ENCODE measurements around the gene MAVS. TPM values are rescaled to one million over a fixed set of nuclear protein-coding genes. Genes with fewer than 3 reads are reported as not detected.

Gene MAVS
- total and polyA plus RNA-seq, 4 experiments from 2014 or later: 1.2 to 49.3 (median 26.8) TPM

- Mint-ChIP-seq H3K27ac (peak within 1 kb of the TSS; percentile 96 to 99 (median 99)), H3K4me3 (peak within 1 kb of the TSS; percentile 83 to 94 (median 91)), H3K36me3 (peaks cover 9 to 23% of the 10 kb centered on the region in 2 donors), H3K9me3 (no peaks in the 10 kb centered on the region), H3K27me3 (no peaks in the 10 kb centered on the region), H3K4me1 (peaks cover 30 to 66% (median 50%) of the 10 kb centered on the region in 4 donors)
- ChIA-PET POLR2A (ENCODE audit: partially characterized antibody) (interaction anchor here (0.5 to 6.1 kb wide), 16 partner anchors 10 to 265 kb away, joined by 3 to 180 read pairs (median 6); partner anchors contain the start of genes ADISSP, CENPB, MAVS and SPEF1), CTCF (ENCODE audit: partially characterized antibody) (interaction anchor here (0.7 to 3.4 kb wide), 16 partner anchors 10 to 270 kb away, joined by 3 to 33 read pairs (median 6); partner anchors contain the start of genes ADISSP and CDC25B)
- H3K9me3 ChIP-seq (ENCODE audit: control insufficient read depth in 1 of 2, low read length in 2 of 2): no peaks in the 10 kb centered on the region
- peak within 1 kb of the TSS; percentile 78 to 88 for H3K4me3 ChIP-seq (ENCODE audit: low read length in 2 of 2)
- intact Hi-C loops (cut with micrococcal nuclease): loop anchor here (1.0 to 10.0 kb wide), 8 partner anchors 9 to 265 kb away; partner anchors contain the start of genes CDC25B, CENPB and MAVS
- H3K27me3 ChIP-seq (ENCODE audit: insufficient read depth, low read length): no peaks in the 10 kb centered on the region
- H3K4me1 ChIP-seq (ENCODE audit: insufficient read depth, low read length): peaks cover 53% of the 10 kb centered on the region
- peak; percentile 90 to 97 (median 91) for DNase-seq
- H3K27ac ChIP-seq (ENCODE audit: low read depth, low read length): peak within 1 kb of the TSS; percentile 99
- peaks cover 15% of the 10 kb centered on the region for H3K36me3 ChIP-seq (ENCODE audit: insufficient read depth, low read length)
Measured at GRCh38 chr20:3820048-3820900, 26.4 kb upstream of the MAVS start, which contains the start of gene AP5S1. TSS of gene AP5S1 (plus strand) at chr20:3820547. CDS start at chr20:3822118, 1,571 bp downstream.

- Histone ChIP-seq H3K4me3 (ENCODE audit: low read length in 2 of 2) (peak overlapping the region; percentile 78 to 88), H3K36me3 (ENCODE audit: insufficient read depth, low read length) (peaks cover 19% of the 10 kb centered on the region), H3K4me1 (ENCODE audit: insufficient read depth, low read length) (peaks cover 44% of the 10 kb centered on the region), H3K27ac (ENCODE audit: low read depth, low read length) (peak overlapping the region; percentile 99), H3K9me3 (ENCODE audit: control insufficient read depth in 1 of 2, low read length in 2 of 2) (no peaks in the 10 kb centered on the region), H3K27me3 (ENCODE audit: insufficient read depth, low read length) (no peaks in the 10 kb centered on the region)
- peaks cover 11 to 30% of the 10 kb centered on the region in 2 donors for H3K36me3 Mint-ChIP-seq
- DNase-seq: no peak
- POLR2A ChIA-PET (ENCODE audit: partially characterized antibody): interaction anchor here (0.5 to 6.1 kb wide), 17 partner anchors 9 to 264 kb away, joined by 3 to 180 read pairs (median 6); partner anchors contain the start of genes ADISSP, CENPB, MAVS and SPEF1
- CTCF ChIA-PET (ENCODE audit: partially characterized antibody): interaction anchor here (0.7 to 3.4 kb wide), 16 partner anchors 9 to 270 kb away, joined by 3 to 33 read pairs (median 6); partner anchors contain the start of genes ADISSP and CDC25B
- no peaks in the 10 kb centered on the region for H3K9me3 Mint-ChIP-seq
- peaks cover 24 to 58% (median 42%) of the 10 kb centered on the region in 4 donors for H3K4me1 Mint-ChIP-seq
- no peaks in the 10 kb centered on the region for H3K27me3 Mint-ChIP-seq
- peak overlapping the region; percentile 96 to 99 (median 99) for H3K27ac Mint-ChIP-seq
- peak overlapping the region; percentile 83 to 94 (median 91) for H3K4me3 Mint-ChIP-seq
- intact Hi-C loops (cut with micrococcal nuclease): loop anchor here (1.0 to 10.0 kb wide), 8 partner anchors 10 to 264 kb away; partner anchors contain the start of genes CDC25B, CENPB and MAVS
Measured at GRCh38 chr20:3820901-3821727, 25.5 kb upstream of the MAVS start.

DNA sequence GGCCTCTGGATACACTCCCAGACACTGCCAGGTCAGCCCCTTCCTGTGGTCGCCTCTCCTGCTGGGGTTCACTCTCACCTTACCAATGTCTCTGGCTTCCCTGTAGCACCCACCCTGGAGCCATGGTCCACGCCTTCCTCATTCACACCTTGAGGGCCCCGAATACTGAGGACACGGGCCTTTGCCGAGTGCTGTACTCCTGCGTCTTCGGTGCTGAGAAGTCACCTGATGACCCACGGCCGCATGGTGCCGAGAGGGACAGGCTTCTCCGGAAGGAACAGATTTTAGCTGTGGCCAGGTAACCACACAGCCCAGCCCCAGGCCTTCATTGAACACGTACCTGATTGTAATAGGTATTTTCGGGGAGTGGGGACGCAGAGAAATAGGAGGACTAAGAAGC lies 24.6 kb upstream of the MAVS start:
- no peak overlapping the region for H3K4me3 ChIP-seq (ENCODE audit: low read length in 2 of 2)
- H3K9me3 Mint-ChIP-seq: no peaks in the 10 kb centered on the region
- H3K27ac ChIP-seq (ENCODE audit: low read depth, low read length): no peak overlapping the region
- no peak for DNase-seq
- H3K27ac Mint-ChIP-seq: peak overlapping the region in 6 of 7 donors; percentile 96 to 99 (median 99)
- peaks cover 18 to 49% (median 35%) of the 10 kb centered on the region in 4 donors for H3K4me1 Mint-ChIP-seq
- H3K27me3 ChIP-seq (ENCODE audit: insufficient read depth, low read length): no peaks in the 10 kb centered on the region
- CTCF ChIA-PET (ENCODE audit: partially characterized antibody): interaction anchor here (1.6 to 2.4 kb wide), 4 partner anchors 23 to 54 kb away, joined by 6 to 33 read pairs (median 14); partner anchors contain the start of genes ADISSP and CDC25B
- no peaks in the 10 kb centered on the region for H3K9me3 ChIP-seq (ENCODE audit: control insufficient read depth in 1 of 2, low read length in 2 of 2)
- POLR2A ChIA-PET (ENCODE audit: partially characterized antibody): interaction anchor here (1.5 to 6.1 kb wide), 5 partner anchors 34 to 216 kb away, joined by 3 to 180 read pairs (median 19); partner anchors contain the start of genes ADISSP, CENPB and SPEF1
- H3K27me3 Mint-ChIP-seq: no peaks in the 10 kb centered on the region
- peaks cover 11 to 34% of the 10 kb centered on the region in 2 donors for H3K36me3 Mint-ChIP-seq
- peaks cover 37% of the 10 kb centered on the region for H3K4me1 ChIP-seq (ENCODE audit: insufficient read depth, low read length)
- intact Hi-C loops (cut with micrococcal nuclease): loop anchor here (2.0 to 10.0 kb wide), 2 partner anchors 33 to 263 kb away; no protein-coding TSS in a partner anchor
- H3K36me3 ChIP-seq (ENCODE audit: insufficient read depth, low read length): peaks cover 20% of the 10 kb centered on the region
- H3K4me3 Mint-ChIP-seq: peak overlapping the region in 5 of 8 donors; percentile 83 to 94 (median 88)

GRCh38 chr20:3823881-3824280 lies 22.8 kb upstream of the MAVS start:
- ChIA-PET POLR2A (ENCODE audit: partially characterized antibody) (interaction anchor here (1.0 kb wide), 1 partner anchor 37 kb away, joined by 3 read pairs; the partner anchor contains the start of gene CENPB), CTCF (ENCODE audit: partially characterized antibody) (no interaction called here)
- Histone ChIP-seq H3K36me3 (ENCODE audit: insufficient read depth, low read length) (peaks cover 20% of the 10 kb centered on the region), H3K27me3 (ENCODE audit: insufficient read depth, low read length) (no peaks in the 10 kb centered on the region), H3K27ac (ENCODE audit: low read depth, low read length) (no peak overlapping the region), H3K4me1 (ENCODE audit: insufficient read depth, low read length) (peaks cover 22% of the 10 kb centered on the region), H3K9me3 (ENCODE audit: control insufficient read depth in 1 of 2, low read length in 2 of 2) (no peaks in the 10 kb centered on the region), H3K4me3 (ENCODE audit: low read length in 2 of 2) (no peak overlapping the region)
- H3K4me1 Mint-ChIP-seq: peaks cover 9 to 30% (median 20%) of the 10 kb centered on the region in 4 donors
- intact Hi-C loops (cut with micrococcal nuclease): loop anchor here (10.0 kb wide), 1 partner anchor 261 kb away; no protein-coding TSS in a partner anchor
- no peak overlapping the region for H3K27ac Mint-ChIP-seq
- H3K4me3 Mint-ChIP-seq: no peak overlapping the region
- no peaks in the 10 kb centered on the region for H3K27me3 Mint-ChIP-seq
- peaks cover 11 to 41% of the 10 kb centered on the region in 2 donors for H3K36me3 Mint-ChIP-seq
- H3K9me3 Mint-ChIP-seq: no peaks in the 10 kb centered on the region
- DNase-seq: no peak

GRCh38 chr20:3825526-3825925 lies 21.1 kb upstream of the MAVS start:
- ChIA-PET POLR2A (ENCODE audit: partially characterized antibody) (interaction anchor here (0.6 kb wide), 1 partner anchor 12 kb away, joined by 4 read pairs; no protein-coding TSS in a partner anchor), CTCF (ENCODE audit: partially characterized antibody) (interaction anchor here (0.8 to 1.0 kb wide), 2 partner anchors 30 to 57 kb away, joined by 3 read pairs; no protein-coding TSS in a partner anchor)
- H3K4me1 ChIP-seq (ENCODE audit: insufficient read depth, low read length): peaks cover 10% of the 10 kb centered on the region
- Mint-ChIP-seq H3K4me3 (no peak overlapping the region), H3K27ac (peak overlapping the region in 1 of 7 donors; percentile 29), H3K9me3 (no peaks in the 10 kb centered on the region), H3K4me1 (peaks cover 4 to 18% (median 10%) of the 10 kb centered on the region in 4 donors), H3K36me3 (peaks cover 11 to 41% of the 10 kb centered on the region in 2 donors), H3K27me3 (no peaks in the 10 kb centered on the region)
- intact Hi-C loops (cut with micrococcal nuclease): loop anchor here (10.0 kb wide), 1 partner anchor 259 kb away; no protein-coding TSS in a partner anchor
- no peak for DNase-seq
- H3K4me3 ChIP-seq (ENCODE audit: low read length in 2 of 2): no peak overlapping the region
- no peak overlapping the region for H3K27ac ChIP-seq (ENCODE audit: low read depth, low read length)
- peaks cover 20% of the 10 kb centered on the region for H3K36me3 ChIP-seq (ENCODE audit: insufficient read depth, low read length)
- H3K9me3 ChIP-seq (ENCODE audit: control insufficient read depth in 1 of 2, low read length in 2 of 2): no peaks in the 10 kb centered on the region
- no peaks in the 10 kb centered on the region for H3K27me3 ChIP-seq (ENCODE audit: insufficient read depth, low read length)

DNA sequence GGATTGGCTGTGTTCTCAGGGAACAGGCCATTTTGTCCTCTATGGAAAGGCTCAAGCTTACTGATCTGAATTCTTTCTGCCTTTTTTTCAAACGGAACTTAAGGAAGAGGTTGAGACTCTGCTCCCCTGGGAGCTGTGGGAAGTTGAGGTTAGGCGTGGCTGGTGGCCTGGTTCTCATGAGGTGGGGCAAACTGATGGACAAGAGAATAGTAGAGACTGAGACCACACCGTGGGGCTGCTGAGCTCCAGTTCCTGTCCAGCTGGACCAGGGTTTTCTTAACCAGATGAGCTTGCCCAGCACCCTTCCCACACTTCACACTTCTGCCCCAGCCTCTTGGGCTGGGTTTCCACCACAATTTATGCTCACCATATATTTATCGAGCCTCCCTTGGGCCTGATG lies 20.2 kb upstream of the MAVS start:
- Histone ChIP-seq H3K4me3 (ENCODE audit: low read length in 2 of 2) (no peak overlapping the region), H3K4me1 (ENCODE audit: insufficient read depth, low read length) (peaks cover 4% of the 10 kb centered on the region), H3K27ac (ENCODE audit: low read depth, low read length) (no peak overlapping the region), H3K9me3 (ENCODE audit: control insufficient read depth in 1 of 2, low read length in 2 of 2) (no peaks in the 10 kb centered on the region), H3K36me3 (ENCODE audit: insufficient read depth, low read length) (peaks cover 20% of the 10 kb centered on the region), H3K27me3 (ENCODE audit: insufficient read depth, low read length) (no peaks in the 10 kb centered on the region)
- ChIA-PET CTCF (ENCODE audit: partially characterized antibody) (interaction anchor here (1.0 kb wide), 1 partner anchor 57 kb away, joined by 3 read pairs; no protein-coding TSS in a partner anchor), POLR2A (ENCODE audit: partially characterized antibody) (interaction anchor here (0.7 kb wide), 1 partner anchor 44 kb away, joined by 3 read pairs; no protein-coding TSS in a partner anchor)
- Mint-ChIP-seq H3K27ac (peak overlapping the region in 2 of 7 donors; percentile 38 to 40), H3K4me1 (peaks cover 2 to 11% (median 5%) of the 10 kb centered on the region in 4 donors), H3K36me3 (peaks cover 11 to 36% of the 10 kb centered on the region in 2 donors), H3K27me3 (no peaks in the 10 kb centered on the region), H3K9me3 (no peaks in the 10 kb centered on the region), H3K4me3 (no peak overlapping the region)
- DNase-seq: no peak
- intact Hi-C loops (cut with micrococcal nuclease): loop anchor here (10.0 kb wide), 1 partner anchor 258 kb away; no protein-coding TSS in a partner anchor

Data from CD4-positive, alpha-beta memory T cell (primary cell).